H1 (cell line): Measurements from ENCODE around the gene SLC19A1. TPM values are rescaled to one million over a fixed set of nuclear protein-coding genes. Genes with fewer than 3 reads are reported as not detected.

Source experiments
- CEBPB ChIP-seq: IDR thresholded peaks from 2 replicates; pipeline ENCODE4 v1.6.1; 2012; ENCODE audit warnings: low read depth, low read length
- CHD1 ChIP-seq: IDR thresholded peaks from 2 replicates; pipeline ENCODE4 v1.6.1; 2012; ENCODE audit warnings: low read depth, low read length, improper control_type of control experiment
- EP300 ChIP-seq, 2 experiments: IDR thresholded peaks; 1 replicate in 1 of 2; 2 replicates in 1 of 2; pipeline ENCODE4 v1.6.1; 2011 to 2012; ENCODE audit warnings: low read depth in 2 of 2, low read length in 2 of 2, mild to moderate bottlenecking in 2 of 2, borderline replicate concordance in 1 of 2, inconsistent platforms in 1 of 2, moderate library complexity in 1 of 2
- HDAC6 ChIP-seq: IDR thresholded peaks from one replicate; pipeline ENCODE4 v1.7.1; 2012; ENCODE audit warnings: low read depth, mild to moderate bottlenecking, inconsistent platforms, low read length, moderate library complexity
- NRF1 ChIP-seq: IDR thresholded peaks from 2 replicates; pipeline ENCODE4 v1.6.1; 2011; ENCODE audit warnings: mild to moderate bottlenecking, low read depth, low read length, improper control_type of control experiment
- POU5F1 ChIP-seq: IDR thresholded peaks from 2 replicates; pipeline ENCODE4 v1.6.1; 2011; ENCODE audit warnings: low read depth, mild to moderate bottlenecking, low read length, moderate library complexity
- RAD21 ChIP-seq, 2 experiments: IDR thresholded peaks in 1 of 2; conservative IDR thresholded peaks in 1 of 2; 2 replicates each; pipeline ENCODE4 v1.6.1; 2011; ENCODE audit warnings: low read depth in 2 of 2, low read length in 2 of 2, improper control_type of control experiment in 1 of 2, inconsistent platforms in 1 of 2, mild to moderate bottlenecking in 1 of 2, moderate library complexity in 1 of 2
- SAP30 ChIP-seq: fragments of 300-600 bp; sonication (generic); IDR thresholded peaks from 2 replicates; pipeline ENCODE4 v1.7.1; 2012; ENCODE audit warnings: low read length, moderate library complexity, mild to moderate bottlenecking, inconsistent platforms; ENCODE audit not compliant: insufficient read depth, insufficient replicate concordance
- TEAD4 ChIP-seq: IDR thresholded peaks from 2 replicates; pipeline ENCODE4 v1.6.1; 2012; ENCODE audit warnings: low read depth, low read length, inconsistent platforms, mixed read lengths
- polyA plus RNA-seq, 7 experiments: library from polyadenylated mRNA; depleted of rRNA in 3 of 7; stranded (reverse) in 5 of 7; unstranded in 2 of 7; fragments of >200 nt in 5 of 7; fragments of 200-250 nt in 2 of 7; gene quantifications; 1 replicate in 5 of 7; 2 replicates in 1 of 7; 4 replicates in 1 of 7; pipeline versions ENCODE4 v1.2.1 to v1.2.3, GENCODE V29; 2011 to 2013; ENCODE audit warnings: missing spikeins in 2 of 7, mixed read lengths in 2 of 7
- total RNA-seq: library from RNA; stranded (reverse); fragmentation: NEBNext Ultra II Directional; extraction: Animal tissue kit (Norgen Biotek cat#: 25700); gene quantifications from 2 replicates; pipeline ENCODE4 v1.2.1, GENCODE V29; 2021
- TF ChIP-seq, protein P1 (sequence below): fragments of 300-600 bp; sonication (generic); IDR thresholded peaks from 2 replicates; pipeline ENCODE4 v1.7.1; 2012; ENCODE audit warnings: low read length, moderate library complexity, mild to moderate bottlenecking, inconsistent platforms; ENCODE audit not compliant: insufficient replicate concordance
- TF ChIP-seq, protein P2 (sequence below): IDR thresholded peaks from 2 replicates; pipeline ENCODE4 v1.6.1; 2011; ENCODE audit warnings: low read depth, mild to moderate bottlenecking, low read length; ENCODE audit not compliant: insufficient read depth

Gene SLC19A1
- total and polyA plus RNA-seq, 2 of the 8 experiments (the other 6 are each of a cell fraction or from before 2014, with no cell fraction given): 31.6 to 43.8 TPM

DNA sequence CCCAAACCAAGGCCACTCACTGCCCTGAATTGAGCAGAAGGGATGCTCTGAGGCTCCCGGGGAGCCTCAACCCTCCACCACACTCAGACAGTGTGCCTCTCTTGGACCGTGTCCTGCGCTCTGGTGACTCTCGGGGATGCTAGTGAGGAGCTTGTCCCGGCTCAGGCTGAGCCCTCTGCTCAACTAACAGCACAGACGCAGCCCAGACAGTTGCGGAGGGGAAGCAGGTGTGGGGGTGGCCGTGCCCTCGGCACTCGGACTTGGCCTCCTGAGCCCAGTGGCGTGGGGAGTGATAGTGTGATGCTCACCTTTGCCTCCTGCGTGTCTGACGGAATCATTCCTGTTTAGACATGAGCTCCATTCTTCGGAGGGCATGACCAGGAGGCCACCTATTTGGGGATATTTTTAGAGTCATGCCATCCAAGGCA, 15.4 kb upstream of the SLC19A1 start (continued):
- TF ChIP-seq, protein P1, sequence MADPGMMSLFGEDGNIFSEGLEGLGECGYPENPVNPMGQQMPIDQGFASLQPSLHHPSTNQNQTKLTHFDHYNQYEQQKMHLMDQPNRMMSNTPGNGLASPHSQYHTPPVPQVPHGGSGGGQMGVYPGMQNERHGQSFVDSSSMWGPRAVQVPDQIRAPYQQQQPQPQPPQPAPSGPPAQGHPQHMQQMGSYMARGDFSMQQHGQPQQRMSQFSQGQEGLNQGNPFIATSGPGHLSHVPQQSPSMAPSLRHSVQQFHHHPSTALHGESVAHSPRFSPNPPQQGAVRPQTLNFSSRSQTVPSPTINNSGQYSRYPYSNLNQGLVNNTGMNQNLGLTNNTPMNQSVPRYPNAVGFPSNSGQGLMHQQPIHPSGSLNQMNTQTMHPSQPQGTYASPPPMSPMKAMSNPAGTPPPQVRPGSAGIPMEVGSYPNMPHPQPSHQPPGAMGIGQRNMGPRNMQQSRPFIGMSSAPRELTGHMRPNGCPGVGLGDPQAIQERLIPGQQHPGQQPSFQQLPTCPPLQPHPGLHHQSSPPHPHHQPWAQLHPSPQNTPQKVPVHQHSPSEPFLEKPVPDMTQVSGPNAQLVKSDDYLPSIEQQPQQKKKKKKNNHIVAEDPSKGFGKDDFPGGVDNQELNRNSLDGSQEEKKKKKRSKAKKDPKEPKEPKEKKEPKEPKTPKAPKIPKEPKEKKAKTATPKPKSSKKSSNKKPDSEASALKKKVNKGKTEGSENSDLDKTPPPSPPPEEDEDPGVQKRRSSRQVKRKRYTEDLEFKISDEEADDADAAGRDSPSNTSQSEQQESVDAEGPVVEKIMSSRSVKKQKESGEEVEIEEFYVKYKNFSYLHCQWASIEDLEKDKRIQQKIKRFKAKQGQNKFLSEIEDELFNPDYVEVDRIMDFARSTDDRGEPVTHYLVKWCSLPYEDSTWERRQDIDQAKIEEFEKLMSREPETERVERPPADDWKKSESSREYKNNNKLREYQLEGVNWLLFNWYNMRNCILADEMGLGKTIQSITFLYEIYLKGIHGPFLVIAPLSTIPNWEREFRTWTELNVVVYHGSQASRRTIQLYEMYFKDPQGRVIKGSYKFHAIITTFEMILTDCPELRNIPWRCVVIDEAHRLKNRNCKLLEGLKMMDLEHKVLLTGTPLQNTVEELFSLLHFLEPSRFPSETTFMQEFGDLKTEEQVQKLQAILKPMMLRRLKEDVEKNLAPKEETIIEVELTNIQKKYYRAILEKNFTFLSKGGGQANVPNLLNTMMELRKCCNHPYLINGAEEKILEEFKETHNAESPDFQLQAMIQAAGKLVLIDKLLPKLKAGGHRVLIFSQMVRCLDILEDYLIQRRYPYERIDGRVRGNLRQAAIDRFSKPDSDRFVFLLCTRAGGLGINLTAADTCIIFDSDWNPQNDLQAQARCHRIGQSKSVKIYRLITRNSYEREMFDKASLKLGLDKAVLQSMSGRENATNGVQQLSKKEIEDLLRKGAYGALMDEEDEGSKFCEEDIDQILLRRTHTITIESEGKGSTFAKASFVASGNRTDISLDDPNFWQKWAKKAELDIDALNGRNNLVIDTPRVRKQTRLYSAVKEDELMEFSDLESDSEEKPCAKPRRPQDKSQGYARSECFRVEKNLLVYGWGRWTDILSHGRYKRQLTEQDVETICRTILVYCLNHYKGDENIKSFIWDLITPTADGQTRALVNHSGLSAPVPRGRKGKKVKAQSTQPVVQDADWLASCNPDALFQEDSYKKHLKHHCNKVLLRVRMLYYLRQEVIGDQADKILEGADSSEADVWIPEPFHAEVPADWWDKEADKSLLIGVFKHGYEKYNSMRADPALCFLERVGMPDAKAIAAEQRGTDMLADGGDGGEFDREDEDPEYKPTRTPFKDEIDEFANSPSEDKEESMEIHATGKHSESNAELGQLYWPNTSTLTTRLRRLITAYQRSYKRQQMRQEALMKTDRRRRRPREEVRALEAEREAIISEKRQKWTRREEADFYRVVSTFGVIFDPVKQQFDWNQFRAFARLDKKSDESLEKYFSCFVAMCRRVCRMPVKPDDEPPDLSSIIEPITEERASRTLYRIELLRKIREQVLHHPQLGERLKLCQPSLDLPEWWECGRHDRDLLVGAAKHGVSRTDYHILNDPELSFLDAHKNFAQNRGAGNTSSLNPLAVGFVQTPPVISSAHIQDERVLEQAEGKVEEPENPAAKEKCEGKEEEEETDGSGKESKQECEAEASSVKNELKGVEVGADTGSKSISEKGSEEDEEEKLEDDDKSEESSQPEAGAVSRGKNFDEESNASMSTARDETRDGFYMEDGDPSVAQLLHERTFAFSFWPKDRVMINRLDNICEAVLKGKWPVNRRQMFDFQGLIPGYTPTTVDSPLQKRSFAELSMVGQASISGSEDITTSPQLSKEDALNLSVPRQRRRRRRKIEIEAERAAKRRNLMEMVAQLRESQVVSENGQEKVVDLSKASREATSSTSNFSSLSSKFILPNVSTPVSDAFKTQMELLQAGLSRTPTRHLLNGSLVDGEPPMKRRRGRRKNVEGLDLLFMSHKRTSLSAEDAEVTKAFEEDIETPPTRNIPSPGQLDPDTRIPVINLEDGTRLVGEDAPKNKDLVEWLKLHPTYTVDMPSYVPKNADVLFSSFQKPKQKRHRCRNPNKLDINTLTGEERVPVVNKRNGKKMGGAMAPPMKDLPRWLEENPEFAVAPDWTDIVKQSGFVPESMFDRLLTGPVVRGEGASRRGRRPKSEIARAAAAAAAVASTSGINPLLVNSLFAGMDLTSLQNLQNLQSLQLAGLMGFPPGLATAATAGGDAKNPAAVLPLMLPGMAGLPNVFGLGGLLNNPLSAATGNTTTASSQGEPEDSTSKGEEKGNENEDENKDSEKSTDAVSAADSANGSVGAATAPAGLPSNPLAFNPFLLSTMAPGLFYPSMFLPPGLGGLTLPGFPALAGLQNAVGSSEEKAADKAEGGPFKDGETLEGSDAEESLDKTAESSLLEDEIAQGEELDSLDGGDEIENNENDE: no peak
- TF ChIP-seq CEBPB (no peak), POU5F1 (no peak), CHD1 (no peak), EP300 (IDR thresholded peaks at IDR 0.05; ENCODE audit: borderline replicate concordance in 1 of 2, low read depth in 2 of 2, low read length in 2 of 2) (no peak), HDAC6 (no peak), NRF1 (no peak), SAP30 (no peak), RAD21 (IDR thresholded peaks at IDR 0.05 in 1 of 2, conservative IDR thresholded peaks at IDR 0.05 in 1 of 2; ENCODE audit: low read depth in 2 of 2, low read length in 2 of 2) (no peak), TEAD4 (no peak)
- TF ChIP-seq, protein P2, sequence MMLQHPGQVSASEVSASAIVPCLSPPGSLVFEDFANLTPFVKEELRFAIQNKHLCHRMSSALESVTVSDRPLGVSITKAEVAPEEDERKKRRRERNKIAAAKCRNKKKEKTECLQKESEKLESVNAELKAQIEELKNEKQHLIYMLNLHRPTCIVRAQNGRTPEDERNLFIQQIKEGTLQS: no peak
